Stimulated activated memory B cell treated with anti-CD40 and anti-IgM and Interleukin-4, amounts not matched to agents 10 μg/mL and 1 μg/mL and 100 μg/mL, for 72 hours (primary cell): ENCODE data around the gene NAGS.
"Not testable (repeated sequence)": the region's sequence is repeated elsewhere in the genome, so short reads cannot be mapped to it uniquely, and the experiment has no call there.

Experiments
- ATAC-seq: fragments of 150-1000 bp; cut with Tn5 transposase; 2 replicates; pipeline ENCODE4 v1.10.0; 2021
- H3K27ac Mint-ChIP-seq: one replicate; pipeline ENCODE4 v1.8.0; 2022; ENCODE audit warnings: mild to moderate bottlenecking, mixed read lengths
- H3K27me3 Mint-ChIP-seq: one replicate; pipeline ENCODE4 v1.8.0; 2022; ENCODE audit warnings: mixed read lengths
- H3K36me3 Mint-ChIP-seq: one replicate; pipeline ENCODE4 v1.8.0; 2022; ENCODE audit warnings: mixed read lengths
- H3K4me1 Mint-ChIP-seq: one replicate; pipeline ENCODE4 v1.8.0; 2022; ENCODE audit warnings: mixed read lengths
- H3K4me3 Mint-ChIP-seq: one replicate; pipeline ENCODE4 v1.8.0; 2022; ENCODE audit warnings: mild to moderate bottlenecking, moderate library complexity, mixed read lengths
- H3K9me3 Mint-ChIP-seq: one replicate; pipeline ENCODE4 v1.8.0; 2022; ENCODE audit warnings: mixed read lengths

The NAGS gene

GRCh38 chr17:44010966-44011647 is 6.7 kb downstream of the NAGS start:
- Mint-ChIP-seq H3K27me3 (peaks cover 5% of the 10 kb centered on the region), H3K36me3 (peaks cover 22% of the 10 kb centered on the region), H3K9me3 (no peaks in the 10 kb centered on the region), H3K4me1 (peaks cover 50% of the 10 kb centered on the region), H3K27ac (peak overlapping the region; percentile 59), H3K4me3 (no peak overlapping the region)
- no peak for ATAC-seq

- no peaks in the 10 kb centered on the region for H3K9me3 Mint-ChIP-seq
- H3K36me3 Mint-ChIP-seq = peaks cover 22% of the 10 kb centered on the region
- no peak overlapping the region for H3K27ac Mint-ChIP-seq
- no peak for ATAC-seq
- H3K4me3 Mint-ChIP-seq = no peak overlapping the region
- peaks cover 44% of the 10 kb centered on the region for H3K4me1 Mint-ChIP-seq
- no peaks in the 10 kb centered on the region for H3K27me3 Mint-ChIP-seq
Measured at GRCh38 chr17:44011876-44012275, 7.5 kb downstream of the NAGS start.

- Mint-ChIP-seq H3K27ac (no peak overlapping the region), H3K4me1 (peaks cover 39% of the 10 kb centered on the region), H3K36me3 (peaks cover 22% of the 10 kb centered on the region), H3K27me3 (no peaks in the 10 kb centered on the region), H3K4me3 (no peak overlapping the region), H3K9me3 (no peaks in the 10 kb centered on the region)
- no peak for ATAC-seq
Measured at GRCh38 chr17:44012391-44012790, 8.0 kb downstream of the NAGS start.

- Mint-ChIP-seq H3K27ac (no peak overlapping the region), H3K27me3 (no peaks in the 10 kb centered on the region), H3K9me3 (no peaks in the 10 kb centered on the region), H3K4me1 (peaks cover 34% of the 10 kb centered on the region), H3K4me3 (no peak overlapping the region), H3K36me3 (peaks cover 22% of the 10 kb centered on the region)
- no peak for ATAC-seq
Measured at GRCh38 chr17:44012874-44013273, 8.5 kb downstream of the NAGS start.

GRCh38 chr17:44014133-44014436 is 9.7 kb downstream of the NAGS start:
- peak overlapping the region; percentile 96 for H3K27ac Mint-ChIP-seq
- H3K36me3 Mint-ChIP-seq = peaks cover 22% of the 10 kb centered on the region
- no peaks in the 10 kb centered on the region for H3K27me3 Mint-ChIP-seq
- H3K4me3 Mint-ChIP-seq = peak overlapping the region; percentile 100
- H3K9me3 Mint-ChIP-seq = no peaks in the 10 kb centered on the region
- peak; percentile 31 for ATAC-seq
- H3K4me1 Mint-ChIP-seq = peaks cover 29% of the 10 kb centered on the region

DNA sequence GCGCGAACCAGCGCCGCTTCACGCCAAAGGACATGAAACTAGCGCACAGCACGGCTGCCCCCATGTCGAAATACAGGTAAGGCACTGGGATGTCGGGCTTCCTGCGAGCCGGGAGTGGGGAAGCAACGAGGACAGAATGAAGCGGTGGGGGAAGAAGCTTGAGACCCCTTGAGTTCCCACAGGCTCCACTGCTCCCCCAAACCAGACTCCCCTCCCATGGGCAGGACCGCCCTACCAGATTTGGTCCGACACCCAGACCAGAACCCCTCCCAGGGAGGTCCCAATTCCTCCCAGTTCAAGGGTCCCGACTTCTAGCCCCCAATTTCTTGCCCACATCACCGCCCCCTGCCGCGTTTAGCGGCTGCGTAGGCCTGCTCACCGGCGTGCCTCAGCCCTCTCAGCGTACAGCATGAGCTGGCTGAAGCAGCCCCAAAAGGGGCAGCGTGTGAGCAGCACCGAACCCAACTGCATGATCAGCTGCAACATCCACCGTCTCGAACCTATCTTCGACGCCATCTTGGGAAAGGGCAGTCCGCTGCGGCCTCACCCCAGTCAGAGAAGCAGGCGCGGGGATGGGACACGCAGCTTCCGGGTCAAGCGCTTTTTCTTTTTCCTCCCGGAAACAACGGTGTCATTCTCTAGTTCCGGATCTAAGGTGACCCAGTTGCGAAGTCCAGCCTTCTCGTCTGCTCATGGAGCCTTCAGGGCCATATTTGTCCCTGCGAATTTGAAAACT is 10.2 kb downstream of the NAGS start, which contains the start of gene TMEM101:
TSS of gene TMEM101 (minus strand) at position 527 of the 736 bp plus-strand sequence. CDS start at position 516, 11 bp downstream.
- peak within 1 kb of the TSS; percentile 96 for H3K27ac Mint-ChIP-seq
- ATAC-seq = peak; percentile 96
- peaks cover 17% of the 10 kb centered on the region for H3K36me3 Mint-ChIP-seq
- H3K27me3 Mint-ChIP-seq = no peaks in the 10 kb centered on the region
- H3K4me1 Mint-ChIP-seq = peaks cover 29% of the 10 kb centered on the region
- H3K9me3 Mint-ChIP-seq = no peaks in the 10 kb centered on the region
- peak within 1 kb of the TSS; percentile 100 for H3K4me3 Mint-ChIP-seq

DNA sequence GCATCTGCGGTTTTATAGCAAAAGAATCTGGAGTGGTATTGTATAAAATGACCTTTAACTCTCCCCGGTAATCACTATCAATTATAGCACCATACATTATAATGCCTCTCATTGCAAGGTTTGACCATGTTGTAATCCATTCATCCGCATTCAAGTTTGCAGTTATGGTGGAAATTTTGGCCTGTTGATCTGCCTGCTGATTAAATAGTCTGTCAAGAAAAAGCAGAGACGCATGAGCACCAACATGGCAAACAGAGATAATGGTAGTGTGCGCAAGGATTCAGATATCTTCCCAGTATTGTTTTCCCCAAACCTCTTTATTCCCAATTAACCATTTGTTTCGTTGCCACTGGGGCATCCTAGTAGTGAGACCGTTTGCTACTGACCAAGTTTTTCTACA is 16.8 kb downstream of the NAGS start:
- not testable (repeated sequence) for H3K36me3 Mint-ChIP-seq, H3K4me3 Mint-ChIP-seq, H3K27me3 Mint-ChIP-seq, H3K4me1 Mint-ChIP-seq, H3K27ac Mint-ChIP-seq, ATAC-seq, H3K9me3 Mint-ChIP-seq

- ATAC-seq = no peak
- Mint-ChIP-seq H3K27me3 (no peaks in the 10 kb centered on the region), H3K4me1 (no peaks in the 10 kb centered on the region), H3K36me3 (peaks cover 8% of the 10 kb centered on the region), H3K9me3 (no peaks in the 10 kb centered on the region), H3K27ac (no peak overlapping the region), H3K4me3 (no peak overlapping the region)
Measured at GRCh38 chr17:44022246-44022645, 17.8 kb downstream of the NAGS start.

DNA sequence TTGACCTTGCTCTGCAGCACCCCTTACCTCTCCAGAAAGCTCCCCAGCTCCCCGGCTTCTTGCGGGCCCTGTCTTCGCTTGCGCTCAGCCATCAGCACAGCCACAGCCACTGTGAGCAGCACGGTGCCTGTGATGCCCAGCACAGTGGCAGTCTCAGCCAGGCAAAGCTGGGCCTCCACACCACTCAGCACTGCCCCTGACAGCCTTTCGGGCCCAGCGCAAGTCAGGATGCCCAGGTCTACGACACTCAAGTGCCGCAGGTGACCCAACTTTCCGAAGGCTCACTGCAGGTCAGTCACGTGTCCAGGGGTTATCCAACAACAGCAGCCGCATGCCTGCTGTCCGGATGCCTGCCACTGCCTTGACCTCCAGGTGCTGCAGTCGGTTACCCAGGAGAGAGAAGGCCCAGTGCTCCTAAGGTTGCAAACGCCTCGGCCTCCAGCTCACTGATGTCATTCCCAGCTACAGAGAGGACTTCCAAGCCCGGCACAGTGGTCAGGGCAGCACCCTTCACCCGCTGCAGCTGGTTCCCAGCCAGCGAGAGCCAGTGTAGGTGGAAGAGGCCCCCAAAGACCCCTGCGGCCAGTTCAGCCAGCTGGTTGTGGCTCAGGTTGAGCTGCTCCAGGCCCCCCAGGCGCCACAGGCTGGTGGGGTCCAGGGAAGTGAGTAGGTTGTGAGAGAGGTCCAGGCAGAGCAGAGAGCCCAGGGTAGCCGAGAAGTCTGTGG is 19.3 kb downstream of the NAGS start:
- H3K4me1 Mint-ChIP-seq = no peaks in the 10 kb centered on the region

DNA sequence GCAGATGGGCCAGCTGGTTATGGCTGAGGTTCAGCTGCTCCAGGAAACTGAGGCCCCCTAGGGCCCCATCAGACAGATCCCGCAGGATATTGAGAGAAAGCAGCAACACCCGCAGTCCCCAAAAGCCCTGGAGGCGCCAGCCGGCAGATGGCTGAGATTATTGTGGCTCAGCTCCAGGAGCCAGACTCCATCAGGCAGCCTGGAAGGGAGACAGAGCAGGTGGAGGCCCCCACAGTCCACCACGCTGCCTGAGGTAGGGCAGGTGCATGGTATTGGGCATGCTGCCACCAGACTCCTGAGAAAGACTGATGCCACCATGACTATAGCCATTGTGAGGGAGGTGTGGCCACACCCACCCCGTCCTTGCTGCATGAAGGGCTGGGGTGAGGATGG is 19.8 kb downstream of the NAGS start:
- Mint-ChIP-seq H3K27ac (no peak overlapping the region), H3K4me1 (no peaks in the 10 kb centered on the region), H3K9me3 (no peaks in the 10 kb centered on the region), H3K27me3 (no peaks in the 10 kb centered on the region), H3K4me3 (no peak overlapping the region), H3K36me3 (peaks cover 14% of the 10 kb centered on the region)
- ATAC-seq = no peak

More for the DNA sequence above, 19.3 kb downstream of the NAGS start:
- Mint-ChIP-seq H3K4me3 (no peak overlapping the region), H3K27ac (no peak overlapping the region), H3K36me3 (peaks cover 8% of the 10 kb centered on the region), H3K27me3 (no peaks in the 10 kb centered on the region), H3K9me3 (no peaks in the 10 kb centered on the region)
- no peak for ATAC-seq

DNA sequence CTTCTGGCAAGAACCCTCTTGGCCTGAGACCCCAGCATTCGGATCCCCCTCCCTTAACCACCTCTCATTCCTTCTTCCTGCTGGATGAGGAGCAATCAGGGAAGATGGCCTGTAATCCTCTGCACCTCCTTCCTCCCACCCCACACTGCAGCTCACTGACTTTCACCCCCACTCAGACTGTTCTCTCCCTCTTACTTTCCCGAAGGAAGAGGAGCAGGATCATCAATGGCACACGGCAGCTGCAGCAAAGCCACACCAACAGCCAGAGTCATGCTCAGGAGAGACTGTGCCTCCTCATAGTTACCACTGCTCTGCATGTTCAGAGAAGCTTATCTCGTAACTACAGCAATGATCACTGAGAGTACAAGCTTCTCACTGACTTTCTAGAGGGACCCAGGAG is 20.4 kb downstream of the NAGS start:
- Mint-ChIP-seq H3K4me1 (no peaks in the 10 kb centered on the region), H3K4me3 (no peak overlapping the region), H3K27me3 (no peaks in the 10 kb centered on the region), H3K9me3 (no peaks in the 10 kb centered on the region), H3K36me3 (peaks cover 19% of the 10 kb centered on the region), H3K27ac (no peak overlapping the region)
- ATAC-seq = no peak

DNA sequence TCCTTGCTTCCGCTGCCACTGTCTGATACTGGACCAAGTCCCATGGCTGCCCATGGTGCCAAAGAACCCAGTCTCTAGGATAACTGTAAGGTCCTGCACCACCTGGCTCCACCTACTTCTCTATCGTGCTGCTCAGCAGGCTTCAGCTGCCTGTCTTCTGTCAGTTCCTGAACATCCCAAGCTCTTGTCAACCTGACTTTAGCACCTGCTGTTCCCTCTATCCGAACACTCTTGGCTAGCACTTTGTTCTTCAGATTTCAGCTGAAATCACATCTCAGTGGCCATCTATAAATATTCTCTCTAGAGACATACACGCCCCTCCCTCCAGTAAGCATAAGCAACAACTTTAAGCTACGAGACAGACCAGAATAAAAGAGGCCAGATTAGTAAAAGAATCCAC is 25.3 kb downstream of the NAGS start:
- Mint-ChIP-seq H3K9me3 (no peaks in the 10 kb centered on the region), H3K4me3 (no peak overlapping the region), H3K36me3 (peaks cover 36% of the 10 kb centered on the region), H3K27me3 (no peaks in the 10 kb centered on the region), H3K27ac (no peak overlapping the region), H3K4me1 (peaks cover 8% of the 10 kb centered on the region)
- ATAC-seq = no peak

- Mint-ChIP-seq H3K27ac (no peak overlapping the region), H3K4me1 (peaks cover 8% of the 10 kb centered on the region), H3K27me3 (no peaks in the 10 kb centered on the region), H3K9me3 (no peaks in the 10 kb centered on the region), H3K4me3 (no peak overlapping the region), H3K36me3 (peaks cover 36% of the 10 kb centered on the region)
- no peak for ATAC-seq
Measured at GRCh38 chr17:44030482-44030881, 26.1 kb downstream of the NAGS start.

GRCh38 chr17:44033861-44034408 is 29.5 kb downstream of the NAGS start:
- H3K27ac Mint-ChIP-seq = no peak overlapping the region
- no peak overlapping the region for H3K4me3 Mint-ChIP-seq
- peaks cover 8% of the 10 kb centered on the region for H3K4me1 Mint-ChIP-seq
- H3K36me3 Mint-ChIP-seq = peaks cover 54% of the 10 kb centered on the region
- no peaks in the 10 kb centered on the region for H3K9me3 Mint-ChIP-seq
- no peaks in the 10 kb centered on the region for H3K27me3 Mint-ChIP-seq
- ATAC-seq = no peak

- H3K9me3 Mint-ChIP-seq, ATAC-seq, H3K27me3 Mint-ChIP-seq, H3K4me3 Mint-ChIP-seq, H3K27ac Mint-ChIP-seq, H3K4me1 Mint-ChIP-seq: not testable (repeated sequence)
- peaks cover 47% of the 10 kb centered on the region for H3K36me3 Mint-ChIP-seq
Measured at GRCh38 chr17:44034688-44035087, 30.3 kb downstream of the NAGS start.
